ENCODE results near the gene FAM89B. TPM values are rescaled to one million over a fixed set of nuclear protein-coding genes. Genes with fewer than 3 reads are reported as not detected.

Gene FAM89B
- total and polyA plus RNA-seq, 4 donors = 20.6 to 53.5 (median 44.4) TPM

DNA sequence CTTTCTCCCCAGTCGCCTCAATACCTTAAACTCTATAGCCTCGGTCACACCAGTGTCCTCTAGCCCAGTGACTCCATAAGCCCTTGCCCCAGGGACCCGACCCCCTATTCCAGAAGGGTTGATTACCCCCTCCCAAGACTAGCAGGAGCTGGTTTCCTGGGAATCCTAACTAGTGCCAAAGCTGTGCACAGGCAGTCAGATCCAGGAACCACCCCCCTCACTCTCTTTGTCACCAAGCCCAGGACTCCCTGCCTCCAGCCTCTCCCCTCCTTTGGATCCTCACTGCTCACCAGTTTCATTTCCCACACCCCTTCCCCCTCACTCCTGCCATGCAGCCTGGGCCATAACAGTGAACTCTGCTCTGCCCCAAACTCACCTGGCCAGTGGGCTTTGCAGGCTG, 23.9 kb upstream of the FAM89B start:
- TF ChIP-seq, protein P1, sequence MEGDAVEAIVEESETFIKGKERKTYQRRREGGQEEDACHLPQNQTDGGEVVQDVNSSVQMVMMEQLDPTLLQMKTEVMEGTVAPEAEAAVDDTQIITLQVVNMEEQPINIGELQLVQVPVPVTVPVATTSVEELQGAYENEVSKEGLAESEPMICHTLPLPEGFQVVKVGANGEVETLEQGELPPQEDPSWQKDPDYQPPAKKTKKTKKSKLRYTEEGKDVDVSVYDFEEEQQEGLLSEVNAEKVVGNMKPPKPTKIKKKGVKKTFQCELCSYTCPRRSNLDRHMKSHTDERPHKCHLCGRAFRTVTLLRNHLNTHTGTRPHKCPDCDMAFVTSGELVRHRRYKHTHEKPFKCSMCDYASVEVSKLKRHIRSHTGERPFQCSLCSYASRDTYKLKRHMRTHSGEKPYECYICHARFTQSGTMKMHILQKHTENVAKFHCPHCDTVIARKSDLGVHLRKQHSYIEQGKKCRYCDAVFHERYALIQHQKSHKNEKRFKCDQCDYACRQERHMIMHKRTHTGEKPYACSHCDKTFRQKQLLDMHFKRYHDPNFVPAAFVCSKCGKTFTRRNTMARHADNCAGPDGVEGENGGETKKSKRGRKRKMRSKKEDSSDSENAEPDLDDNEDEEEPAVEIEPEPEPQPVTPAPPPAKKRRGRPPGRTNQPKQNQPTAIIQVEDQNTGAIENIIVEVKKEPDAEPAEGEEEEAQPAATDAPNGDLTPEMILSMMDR (IDR thresholded peaks at IDR 0.05; ENCODE audit: control extremely low read depth, extremely low read depth) = no peak
- WGBS, 2 donors = 96% methylated on average over 3 of the region's 3 CpGs
- DNase-seq (no peak), ATAC-seq (ENCODE audit: insufficient read depth, low FRiP score) (no peak)
- no peaks in the 10 kb centered on the region for H3K9me3 ChIP-seq (ENCODE audit: control insufficient read depth in 4 of 4, insufficient read depth in 3 of 4, low read length in 3 of 4)
- H3K36me3 ChIP-seq (ENCODE audit: control insufficient read depth in 4 of 4, insufficient read depth in 4 of 4, low read length in 4 of 4) = peaks cover 0 to 34% (median 24%) of the 10 kb centered on the region in 4 donors
- H3K9ac ChIP-seq (ENCODE audit: insufficient read depth in 1 of 2, low read length in 2 of 2) = no peak overlapping the region
- H3K27me3 ChIP-seq (ENCODE audit: control insufficient read depth in 3 of 3, insufficient read depth in 3 of 3, low read length in 2 of 3) = no peaks in the 10 kb centered on the region
- H3K4me1 ChIP-seq (ENCODE audit: control insufficient read depth in 5 of 5, insufficient read depth in 5 of 5, low read length in 5 of 5) = peaks cover 0 to 5% (median 0%) of the 10 kb centered on the region in 5 donors
- no peak overlapping the region for H3K4me3 ChIP-seq
- no peak overlapping the region for H3K27ac ChIP-seq (ENCODE audit: low read depth in 1 of 2, low read length in 1 of 2)

DNA sequence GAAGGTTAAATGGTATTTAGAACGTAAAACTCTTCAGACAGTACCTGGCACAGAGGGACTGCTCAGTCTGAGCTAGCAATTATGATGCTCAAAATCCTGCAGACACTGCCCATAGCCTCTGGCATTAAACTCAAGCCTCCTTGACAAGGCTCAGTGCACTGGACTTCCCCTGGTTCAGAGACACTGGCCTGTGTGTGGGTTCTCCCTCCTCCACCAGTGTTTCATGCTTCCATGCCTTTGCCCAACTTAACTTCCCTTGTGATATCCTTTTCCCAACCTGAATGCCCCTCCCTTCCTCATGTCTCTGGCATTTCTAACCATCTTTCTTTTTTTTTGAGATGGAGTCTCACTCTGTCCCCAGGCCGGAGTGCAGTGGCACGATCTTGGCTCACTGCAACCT, 23.2 kb upstream of the FAM89B start:
- Histone ChIP-seq H3K4me3 (no peak overlapping the region), H3K9me3 (ENCODE audit: control insufficient read depth in 4 of 4, insufficient read depth in 3 of 4, low read length in 3 of 4) (no peaks in the 10 kb centered on the region), H3K9ac (ENCODE audit: insufficient read depth in 1 of 2, low read length in 2 of 2) (no peak overlapping the region), H3K4me1 (ENCODE audit: control insufficient read depth in 5 of 5, insufficient read depth in 5 of 5, low read length in 5 of 5) (peaks cover 0 to 5% (median 2%) of the 10 kb centered on the region in 5 donors), H3K36me3 (ENCODE audit: control insufficient read depth in 4 of 4, insufficient read depth in 4 of 4, low read length in 4 of 4) (peaks cover 0 to 34% (median 25%) of the 10 kb centered on the region in 4 donors), H3K27me3 (ENCODE audit: control insufficient read depth in 3 of 3, insufficient read depth in 3 of 3, low read length in 2 of 3) (no peaks in the 10 kb centered on the region), H3K27ac (ENCODE audit: low read depth in 1 of 2, low read length in 1 of 2) (no peak overlapping the region)
- TF ChIP-seq, protein P1 (IDR thresholded peaks at IDR 0.05; ENCODE audit: control extremely low read depth, extremely low read depth) = no peak
- no peak for DNase-seq
- ATAC-seq (ENCODE audit: insufficient read depth, low FRiP score) = no peak
- 92 to 96% methylated on average over 3 of the region's 3 CpGs for whole genome bisulfite sequencing, 2 donors

DNA sequence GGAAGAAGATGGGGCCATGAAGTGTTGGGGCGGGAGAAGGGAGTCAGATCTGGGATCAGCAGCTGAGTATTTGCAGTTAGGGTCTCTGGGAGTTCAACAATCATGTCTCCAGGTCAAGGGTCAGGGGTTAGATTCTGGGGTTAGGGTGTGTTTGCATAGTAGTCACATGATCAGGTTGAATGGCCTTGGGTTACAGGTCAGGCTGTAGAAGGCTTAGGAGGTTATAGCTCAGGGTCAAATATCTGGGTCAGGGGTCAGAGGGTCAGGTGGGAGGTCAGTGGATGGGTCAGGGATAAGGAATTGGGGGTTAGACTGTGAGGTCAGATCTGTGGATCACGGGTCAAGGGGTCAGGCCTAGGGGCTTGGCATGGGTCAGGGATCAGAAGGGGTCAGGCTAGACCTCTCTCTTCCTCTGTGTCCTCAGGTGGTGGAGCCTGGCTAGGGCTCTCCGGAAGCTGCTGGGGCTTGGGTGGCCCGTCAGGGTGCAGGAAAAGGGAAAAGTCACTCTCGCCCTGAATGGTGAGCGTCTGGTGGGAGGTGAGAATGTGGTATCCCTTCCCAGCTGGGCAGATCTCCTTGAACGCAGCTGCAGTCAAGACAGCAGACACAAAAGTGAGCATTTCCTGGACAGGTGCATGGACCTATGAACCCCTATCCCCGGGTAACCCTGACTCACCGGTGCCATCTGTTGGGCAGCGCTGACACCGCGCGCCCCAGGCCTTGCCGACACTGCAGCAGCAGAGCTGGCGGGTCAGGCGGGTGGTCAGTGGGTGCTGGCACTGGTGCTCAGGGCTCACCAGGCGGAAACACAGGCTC, 20.6 kb upstream of the FAM89B start:
- H3K36me3 ChIP-seq (ENCODE audit: control insufficient read depth in 4 of 4, insufficient read depth in 4 of 4, low read length in 4 of 4) = peaks cover 0 to 26% (median 25%) of the 10 kb centered on the region in 4 donors
- 59 to 63% methylated on average over 17 of the region's 17 CpGs for WGBS, 2 donors
- TF ChIP-seq, protein P1 (IDR thresholded peaks at IDR 0.05; ENCODE audit: control extremely low read depth, extremely low read depth) = peak; percentile 34
- peaks cover 0 to 17% (median 13%) of the 10 kb centered on the region in 5 donors for H3K4me1 ChIP-seq (ENCODE audit: control insufficient read depth in 5 of 5, insufficient read depth in 5 of 5, low read length in 5 of 5)
- H3K27me3 ChIP-seq (ENCODE audit: control insufficient read depth in 3 of 3, insufficient read depth in 3 of 3, low read length in 2 of 3) = no peaks in the 10 kb centered on the region
- ATAC-seq (ENCODE audit: insufficient read depth, low FRiP score) (peak; percentile 63), DNase-seq (peak in 1 of 3 donors; percentile 55)
- no peak overlapping the region for H3K4me3 ChIP-seq
- no peak overlapping the region for H3K9ac ChIP-seq (ENCODE audit: insufficient read depth in 1 of 2, low read length in 2 of 2)
- H3K27ac ChIP-seq (ENCODE audit: low read depth in 1 of 2, low read length in 1 of 2) = peak overlapping the region in 1 of 2 donors; percentile 34
- no peaks in the 10 kb centered on the region for H3K9me3 ChIP-seq (ENCODE audit: control insufficient read depth in 4 of 4, insufficient read depth in 3 of 4, low read length in 3 of 4)

All from lung (tissue), 12 donors.